Stimulated activated CD4-positive, alpha-beta T cell treated with anti-CD3 and anti-CD28 coated beads, Interleukin-15, amount 100 ng/mL, for 24 hours (primary cell): Measurements from ENCODE around the gene BRD2.
"Not testable (repeated sequence)": the region's sequence is repeated elsewhere in the genome, so short reads cannot be mapped to it uniquely, and the experiment has no call there.

Experiments used
- DNase-seq: peaks from one replicate; pipeline ENCODE4 v3.0.0-alpha.2; 2020

The BRD2 gene

DNA sequence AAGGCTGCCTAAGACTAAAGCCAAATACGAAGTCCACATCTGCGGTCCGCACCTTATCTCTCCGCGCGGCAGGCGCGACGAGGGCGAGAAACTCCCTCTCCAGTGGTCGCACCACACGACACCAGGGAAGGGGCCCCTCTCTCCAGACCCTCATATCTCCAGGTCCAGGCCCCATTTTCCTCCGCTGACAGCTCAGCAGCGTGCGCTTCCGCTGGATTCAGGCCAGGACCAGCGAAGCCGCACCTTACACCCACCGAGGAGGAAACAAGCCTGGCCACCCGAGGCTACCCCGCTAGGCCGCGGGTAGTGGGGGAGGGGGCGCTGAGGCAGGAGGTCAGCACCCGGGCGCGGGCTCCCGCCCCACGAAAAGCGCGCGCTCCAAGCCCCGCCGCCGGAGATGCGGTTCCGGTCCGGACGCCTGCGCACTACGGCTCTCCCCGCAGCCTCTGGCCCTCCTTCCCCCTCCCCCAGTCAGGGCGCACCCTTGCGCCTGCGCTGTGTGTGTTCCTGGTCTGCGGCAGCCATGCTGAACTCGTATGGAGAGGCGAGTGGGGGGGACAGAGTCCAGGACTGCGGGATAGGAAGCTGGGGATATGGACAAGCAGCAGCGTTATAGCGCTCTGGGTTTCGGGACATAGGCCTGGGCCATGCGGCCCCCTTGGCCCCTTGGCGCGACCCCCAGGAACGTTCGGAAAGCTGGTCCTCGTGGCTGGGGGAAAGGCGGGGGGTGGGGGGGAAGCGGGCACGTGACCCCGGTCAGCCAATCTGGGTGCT is at the start of gene BRD2:
Gene BRD2, plus strand, starts transcription at position 502 of the 774 bp plus-strand sequence. CDS start 4,305 bp downstream, outside the sequence.
- DNase-seq: peak; percentile 97

DNA sequence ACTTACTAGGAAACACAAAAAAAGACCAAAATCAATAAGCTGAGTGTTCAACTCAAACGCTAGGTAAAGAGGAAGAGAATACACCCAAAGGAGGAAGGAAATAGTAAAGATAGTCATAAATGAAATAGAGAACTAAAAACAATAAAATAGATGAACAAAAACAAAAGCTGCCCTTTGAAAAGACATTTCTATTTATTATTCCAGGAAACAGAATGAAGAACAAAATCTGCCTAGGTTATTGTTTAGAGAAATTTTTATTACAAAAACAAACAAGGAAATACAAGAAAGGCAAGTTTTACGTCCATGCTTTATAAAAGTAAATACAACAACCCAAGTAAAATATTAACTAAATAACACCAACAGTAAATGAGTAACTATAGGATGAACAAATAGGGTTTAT is 47.7 kb upstream of the BRD2 start:
- DNase-seq: no peak

GRCh38 chr6:32922083-32922482 is 46.3 kb upstream of the BRD2 start:
- DNase-seq: no peak

GRCh38 chr6:32931211-32931610 is 37.2 kb upstream of the BRD2 start:
- DNase-seq: no peak

- DNase-seq: no peak
Observed at GRCh38 chr6:32932132-32932868, 36.1 kb upstream of the BRD2 start.

- DNase-seq: peak; percentile 84
Observed at GRCh38 chr6:32933661-32934085, 34.7 kb upstream of the BRD2 start.

GRCh38 chr6:32935551-32936238 is 32.7 kb upstream of the BRD2 start:
- DNase-seq: no peak

GRCh38 chr6:32936239-32937152 is 31.9 kb upstream of the BRD2 start:
- DNase-seq: no peak

GRCh38 chr6:32937230-32937633 is 31.2 kb upstream of the BRD2 start:
- DNase-seq: no peak

GRCh38 chr6:32938494-32938893 is 29.9 kb upstream of the BRD2 start:
- no peak for DNase-seq

DNA sequence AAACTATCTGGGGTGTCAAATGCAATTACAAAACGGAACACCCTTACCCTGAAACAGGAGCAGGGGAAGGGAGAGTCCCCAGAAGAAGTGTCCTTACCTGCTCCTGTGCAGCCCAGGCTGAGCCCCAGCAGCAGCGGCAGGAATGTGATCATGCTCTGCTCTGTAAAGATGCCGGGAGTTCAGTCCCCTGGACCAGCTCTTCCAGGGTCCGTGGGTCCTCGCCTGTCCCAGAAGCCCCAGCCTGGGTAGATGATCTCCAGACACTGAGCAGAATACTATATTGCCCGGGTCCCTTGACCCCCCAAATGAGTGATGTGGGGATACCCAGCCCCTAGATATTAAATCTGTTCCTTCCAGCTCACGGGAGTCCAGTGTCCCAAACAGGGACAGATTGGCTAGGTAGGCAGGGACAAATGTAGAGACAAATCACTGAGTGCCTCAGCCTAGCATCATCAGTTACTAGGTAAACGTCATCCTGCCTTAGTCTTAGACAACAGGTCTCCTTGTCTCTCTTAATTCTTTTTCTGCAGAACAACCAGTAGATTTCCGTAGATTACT is 27.7 kb upstream of the BRD2 start, which contains the start of gene HLA-DMB:
Gene HLA-DMB, minus strand, starts transcription at position 373 of the 558 bp plus-strand sequence. Its CDS starts 221 bp downstream, at position 152.
- peak; percentile 51 for DNase-seq

DNA sequence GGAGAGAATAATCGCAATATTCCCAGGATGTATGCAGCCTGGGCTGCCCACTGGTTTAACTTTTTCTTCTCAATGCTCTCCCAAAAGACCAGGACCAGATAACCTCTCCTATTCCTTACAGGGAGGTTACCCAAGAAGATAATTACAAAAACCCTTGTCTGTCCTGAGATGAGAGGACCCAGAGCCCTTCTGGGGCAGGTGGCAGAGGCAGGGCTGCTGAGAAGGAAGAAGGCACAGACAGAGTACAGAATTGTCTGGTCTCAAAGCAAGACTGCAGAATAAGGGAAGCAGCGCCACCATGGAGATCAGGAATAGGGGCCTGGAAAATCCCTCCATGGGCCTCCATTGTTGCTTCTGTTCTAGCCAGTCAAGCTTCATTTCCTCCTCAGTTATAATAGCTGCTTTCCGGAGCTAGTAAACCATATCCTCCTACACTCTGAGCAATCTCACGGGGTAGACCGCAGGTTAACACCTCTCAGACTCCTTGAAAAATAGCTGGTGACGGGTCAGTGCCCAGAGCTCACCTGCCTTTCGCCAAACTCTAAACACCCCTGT is 27.1 kb upstream of the BRD2 start:
- DNase-seq: peak; percentile 57

GRCh38 chr6:32942555-32943123 is 25.8 kb upstream of the BRD2 start:
- not testable (repeated sequence) for DNase-seq

GRCh38 chr6:32943864-32944649 is 24.3 kb upstream of the BRD2 start:
- peak; percentile 42 for DNase-seq

GRCh38 chr6:32945108-32945760 is 23.2 kb upstream of the BRD2 start:
- peak; percentile 56 for DNase-seq

DNA sequence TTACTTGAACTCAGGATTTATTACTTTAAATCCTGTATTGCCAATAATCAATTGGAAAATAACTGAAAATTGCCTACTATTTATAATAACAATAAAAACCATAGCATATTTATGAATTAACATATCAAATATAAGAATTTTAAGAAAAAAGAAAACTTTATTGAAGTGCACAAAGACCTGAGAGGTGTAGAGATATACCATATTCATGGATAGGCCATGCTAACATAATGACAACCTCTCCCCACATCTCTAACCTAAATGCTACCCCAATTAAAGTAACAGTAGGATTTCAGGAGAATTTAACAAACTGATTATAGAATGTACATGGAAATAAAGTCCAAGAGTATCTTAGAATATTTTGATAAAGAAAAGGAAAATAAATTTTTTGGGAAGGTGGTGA is 22.4 kb upstream of the BRD2 start:
- DNase-seq: no peak

GRCh38 chr6:32946893-32947292 is 21.5 kb upstream of the BRD2 start:
- DNase-seq: no peak

- DNase-seq: peak; percentile 34
Observed at GRCh38 chr6:32947552-32948465, 20.6 kb upstream of the BRD2 start.

DNA sequence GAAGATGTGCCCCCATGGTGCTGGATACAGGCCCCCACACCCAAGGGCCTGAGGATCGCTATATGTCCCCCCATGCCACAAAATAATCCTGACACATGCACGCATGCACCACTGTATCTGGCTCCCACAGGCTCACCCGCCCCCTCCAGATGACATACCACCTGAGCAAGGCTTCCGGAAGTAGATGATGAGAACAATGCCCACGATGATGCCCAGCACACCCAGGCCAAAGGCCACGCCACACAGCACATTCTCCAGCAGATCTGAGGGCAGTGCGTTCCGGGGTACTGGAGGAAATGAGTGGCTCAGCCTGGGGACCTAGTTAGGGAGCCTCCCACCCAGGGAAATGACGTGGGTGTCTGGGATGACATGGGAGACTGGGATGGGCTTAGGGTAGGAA is 19.3 kb upstream of the BRD2 start:
- DNase-seq: no peak
